Brain pericyte (primary cell): ENCODE data around the gene NOXRED1.

Experiments
- DNase-seq: peaks from one replicate; pipeline ENCODE4 v3.0.0-alpha.2; 2012; ENCODE audit warnings: low read depth, low spot score

Gene NOXRED1

DNA sequence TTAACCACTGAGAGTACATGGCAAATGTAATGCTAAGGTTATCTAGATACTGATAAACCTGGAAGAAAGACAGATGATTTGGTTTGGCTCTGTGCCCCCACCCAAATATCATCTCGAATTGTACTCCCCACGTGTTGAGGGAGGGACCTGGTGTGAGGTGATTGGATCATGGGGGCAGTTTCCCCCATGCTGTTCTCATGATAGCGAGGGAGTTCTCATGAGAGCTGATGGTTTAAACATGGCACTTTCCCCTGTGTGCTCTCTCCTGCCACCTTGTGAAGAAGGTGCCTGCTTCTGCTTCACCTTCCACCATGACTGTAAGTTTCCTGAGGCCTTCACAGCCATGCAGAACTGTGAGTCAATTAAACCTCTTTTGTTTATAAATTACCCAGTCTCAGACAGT lies 14.2 kb downstream of the NOXRED1 start:
- DNase-seq, result no peak

DNA sequence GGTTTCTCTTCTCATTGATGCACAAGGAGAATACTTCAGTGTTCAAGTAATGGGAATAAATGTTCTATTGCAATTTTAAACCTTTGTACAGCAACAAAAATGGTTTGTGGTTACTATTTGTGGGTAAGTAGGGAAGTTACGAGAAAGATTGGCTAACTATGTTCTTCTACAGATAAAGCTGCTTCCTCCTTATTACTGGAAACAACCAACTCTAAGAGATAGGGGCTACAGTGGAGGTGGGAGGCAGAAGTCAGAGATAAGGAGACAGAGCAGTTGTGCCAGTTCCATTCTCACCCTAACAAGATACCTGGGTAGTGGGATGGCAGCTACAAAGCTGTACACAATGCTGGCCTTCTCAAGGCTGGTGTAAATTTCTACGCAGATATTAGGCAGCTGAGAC lies 16.2 kb downstream of the NOXRED1 start:
- no peak for DNase-seq

DNA sequence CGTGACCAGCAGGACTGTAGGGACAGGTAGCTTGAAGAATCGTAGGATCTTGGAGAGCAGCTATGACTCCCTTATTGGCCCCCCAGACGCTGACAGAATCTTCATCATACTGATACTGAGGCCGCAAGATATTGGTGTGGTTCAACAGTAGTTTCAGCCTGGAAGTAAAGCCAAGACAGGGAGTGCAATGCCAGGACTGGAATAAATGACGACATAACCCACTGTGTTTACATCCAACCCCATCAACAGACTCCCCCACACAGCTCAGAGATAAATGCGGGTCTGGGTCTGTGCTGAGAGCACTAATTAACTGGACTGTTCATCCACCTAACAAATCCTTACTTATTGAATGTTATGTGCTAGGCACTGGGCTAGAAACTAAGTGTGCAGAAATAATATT lies 16.6 kb downstream of the NOXRED1 start:
- no peak for DNase-seq

DNA sequence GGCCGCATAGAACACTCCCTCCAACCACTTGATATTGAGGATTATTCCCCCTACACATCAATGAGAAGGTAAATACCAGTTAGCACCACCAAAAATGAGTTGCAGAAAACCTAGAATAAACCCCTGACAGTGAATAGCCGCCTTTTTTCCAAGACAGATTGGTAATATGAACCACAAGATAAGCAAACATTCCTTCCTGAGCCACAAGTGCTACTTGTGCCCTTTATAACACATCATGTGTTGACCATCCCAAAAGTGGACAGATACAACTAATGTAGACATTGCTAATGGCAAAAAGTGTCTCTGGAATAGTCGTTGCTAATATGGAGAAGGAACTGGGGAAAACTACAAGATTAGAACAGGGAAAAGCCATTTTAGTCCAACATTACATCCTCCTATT lies 17.2 kb downstream of the NOXRED1 start:
- DNase-seq, result no peak

DNA sequence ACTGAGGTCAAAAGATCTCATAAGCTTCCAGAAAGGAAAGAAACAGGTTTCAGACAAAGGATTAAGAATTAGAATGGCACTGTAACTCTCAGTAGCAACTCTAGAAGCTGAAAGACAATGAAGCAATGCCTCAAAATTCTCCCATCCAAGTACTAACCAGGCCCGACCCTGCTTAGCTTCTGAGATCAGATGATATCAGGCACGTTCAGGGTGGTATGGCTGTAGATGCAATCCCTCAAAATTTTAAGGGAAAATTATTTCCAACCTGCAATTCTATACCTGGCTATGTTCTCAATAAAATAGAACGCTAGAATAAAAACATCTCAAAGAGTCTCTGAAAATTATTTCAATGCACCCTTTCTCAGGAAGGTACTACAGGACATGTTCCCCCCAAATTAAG lies 19.6 kb downstream of the NOXRED1 start:
- DNase-seq, result no peak

DNA sequence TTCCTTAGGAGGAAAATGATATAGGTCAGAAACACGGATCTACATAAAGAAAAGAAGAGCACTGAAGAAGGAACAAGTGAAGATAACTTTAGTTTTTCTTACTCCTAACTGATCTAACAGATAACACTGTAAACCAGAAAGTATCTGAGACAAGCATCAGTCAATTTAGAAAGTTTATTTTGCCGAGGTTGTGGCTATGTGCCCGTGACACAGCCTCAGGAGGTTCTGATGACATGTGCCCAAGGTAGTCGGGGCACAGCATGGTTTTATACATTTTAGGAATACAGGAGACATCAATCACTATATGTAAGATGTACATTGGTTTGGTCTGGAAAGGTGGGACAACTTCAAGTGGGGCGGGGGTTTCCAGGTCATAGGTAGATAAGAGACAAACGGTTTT lies 23.1 kb downstream of the NOXRED1 start:
- no peak for DNase-seq

DNA sequence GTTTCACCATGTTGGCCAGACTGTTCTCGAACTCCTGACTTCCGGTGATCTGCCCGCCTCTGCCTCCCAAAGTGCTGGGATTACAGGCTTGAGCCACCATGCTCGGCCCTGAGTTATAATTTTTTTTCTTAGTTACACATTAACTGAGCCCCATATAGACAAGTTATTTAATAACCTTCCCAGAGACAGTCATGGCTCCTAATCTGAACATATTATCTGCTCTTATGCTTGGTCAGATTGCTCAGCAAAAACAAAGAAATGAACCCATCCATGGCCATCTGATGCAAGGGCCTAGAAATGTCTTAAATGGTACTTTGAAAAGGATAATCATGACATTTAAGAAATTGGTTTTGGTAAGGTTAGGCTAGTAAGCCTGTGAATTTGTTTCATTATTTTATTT lies 33.1 kb downstream of the NOXRED1 start:
- no peak for DNase-seq

DNA sequence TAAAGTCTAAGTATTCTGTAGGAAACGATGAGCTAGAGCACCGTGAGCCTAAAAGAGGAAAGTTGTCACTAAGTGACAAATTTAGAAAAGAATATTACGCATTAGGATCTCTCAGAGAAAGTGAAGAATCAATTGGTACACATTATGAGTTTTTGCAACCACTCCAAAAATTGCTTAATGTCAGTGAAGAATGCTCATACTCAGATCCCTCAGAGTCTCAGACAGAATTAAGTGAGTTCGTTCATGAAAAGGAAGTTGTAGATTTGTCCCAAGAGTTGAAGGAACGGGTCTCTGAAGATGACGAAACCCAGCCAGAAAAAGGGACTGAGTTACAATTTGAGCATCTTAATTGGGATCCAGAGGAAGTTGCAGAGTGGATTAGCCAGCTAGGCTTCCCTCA lies 44.6 kb downstream of the NOXRED1 start:
- no peak for DNase-seq

DNA sequence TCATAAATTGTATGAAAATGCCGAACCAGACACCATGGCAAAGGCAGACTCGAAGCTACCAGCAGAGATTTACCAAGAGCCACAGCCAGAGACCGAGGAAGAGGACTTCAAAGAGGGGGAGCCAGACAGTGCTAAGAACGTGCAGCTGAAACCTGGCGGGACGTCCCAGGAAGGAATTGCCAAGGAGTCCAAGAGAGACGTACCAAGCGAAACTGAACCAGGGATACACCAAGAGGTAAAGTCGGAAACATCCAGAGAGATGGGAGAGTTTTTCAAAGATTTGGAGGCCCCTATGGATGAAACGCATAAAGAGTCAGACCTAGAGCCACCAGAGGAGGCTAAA lies 45.9 kb downstream of the NOXRED1 start:
- DNase-seq, result no peak

DNA sequence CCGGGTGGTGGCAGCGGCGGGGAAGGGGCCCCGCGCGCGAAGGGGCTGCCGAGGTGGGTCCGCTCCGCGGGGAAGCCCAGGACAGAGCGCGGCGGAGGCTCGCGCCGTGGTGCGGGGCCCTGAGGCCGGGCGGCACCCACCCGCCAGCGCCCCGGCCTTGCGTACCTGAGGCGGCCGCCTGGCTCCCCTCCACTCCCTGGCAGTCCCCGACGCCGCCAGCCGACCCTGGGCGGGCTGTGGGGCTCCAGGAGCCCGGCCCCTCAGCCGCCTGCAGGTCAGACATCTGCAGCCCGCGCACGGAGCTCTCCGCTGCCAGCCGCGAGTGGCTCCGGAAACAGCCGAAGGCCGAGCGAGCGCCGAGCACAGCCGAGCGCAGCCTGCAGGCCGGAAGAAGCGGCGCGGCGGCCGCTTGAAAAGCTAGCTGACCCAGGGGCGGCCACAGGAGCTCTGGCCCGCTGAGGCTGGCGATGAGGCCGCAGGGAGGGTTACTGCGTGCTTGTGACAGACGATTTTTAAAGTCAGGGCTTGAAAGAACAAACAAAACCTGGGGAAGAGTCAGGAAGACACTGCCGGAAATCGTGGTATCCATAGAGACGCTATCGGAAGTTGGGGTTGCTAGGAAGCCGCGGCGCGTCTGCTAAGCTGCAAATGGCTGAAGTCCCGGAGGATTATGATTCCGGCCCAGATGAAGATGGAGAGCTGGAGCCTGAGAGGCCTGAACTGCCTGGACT lies 46.4 kb downstream of the NOXRED1 start, which contains the start of the genes SAMD15 and TMED8:
TSS of gene SAMD15 (plus strand) at position 609 of the 731 bp plus-strand sequence. CDS start at position 649, 40 bp downstream.
TSS of gene TMED8 (minus strand) at position 324 of the 731 bp plus-strand sequence. CDS start at position 283, 41 bp downstream.
- peak; percentile 63 for DNase-seq

DNA sequence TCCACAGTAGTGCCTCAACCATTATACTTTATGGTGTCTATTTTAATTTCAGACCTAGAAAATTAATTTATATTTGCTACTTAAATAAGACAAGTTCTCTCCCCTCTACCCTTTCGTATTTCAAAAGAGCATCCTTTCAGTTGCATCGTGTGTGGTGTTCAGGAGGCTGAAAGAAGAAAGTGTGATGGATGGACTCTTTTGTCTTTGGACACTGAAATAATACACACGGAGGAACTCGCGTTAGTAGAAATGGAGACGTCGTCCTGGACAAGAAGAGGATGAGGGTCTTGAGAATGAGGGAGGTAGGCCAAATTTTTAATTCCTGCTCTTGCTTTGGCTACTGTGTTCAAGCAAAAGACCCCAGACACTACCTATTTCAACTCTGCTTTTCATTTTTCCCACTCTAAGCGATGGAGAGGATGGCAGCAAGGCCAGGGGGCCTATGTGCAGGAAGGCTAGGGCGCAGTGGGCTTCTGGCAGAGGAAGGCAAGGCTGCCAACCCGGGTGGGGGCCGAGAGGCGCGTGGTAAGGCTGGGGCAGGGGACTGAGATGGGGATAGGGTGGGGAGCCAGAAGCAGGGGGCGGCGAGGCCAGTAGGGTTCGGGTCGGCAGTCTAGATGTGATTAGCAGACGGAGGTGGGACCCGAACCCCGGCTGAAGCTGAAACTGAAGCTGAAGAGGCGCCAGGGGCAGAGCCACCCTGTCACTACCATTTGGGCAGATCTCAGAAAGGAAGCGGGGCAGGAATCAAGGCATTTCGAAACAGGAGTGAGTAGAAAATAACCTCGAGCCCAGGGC lies 47.2 kb downstream of the NOXRED1 start:
- DNase-seq, result no peak

DNA sequence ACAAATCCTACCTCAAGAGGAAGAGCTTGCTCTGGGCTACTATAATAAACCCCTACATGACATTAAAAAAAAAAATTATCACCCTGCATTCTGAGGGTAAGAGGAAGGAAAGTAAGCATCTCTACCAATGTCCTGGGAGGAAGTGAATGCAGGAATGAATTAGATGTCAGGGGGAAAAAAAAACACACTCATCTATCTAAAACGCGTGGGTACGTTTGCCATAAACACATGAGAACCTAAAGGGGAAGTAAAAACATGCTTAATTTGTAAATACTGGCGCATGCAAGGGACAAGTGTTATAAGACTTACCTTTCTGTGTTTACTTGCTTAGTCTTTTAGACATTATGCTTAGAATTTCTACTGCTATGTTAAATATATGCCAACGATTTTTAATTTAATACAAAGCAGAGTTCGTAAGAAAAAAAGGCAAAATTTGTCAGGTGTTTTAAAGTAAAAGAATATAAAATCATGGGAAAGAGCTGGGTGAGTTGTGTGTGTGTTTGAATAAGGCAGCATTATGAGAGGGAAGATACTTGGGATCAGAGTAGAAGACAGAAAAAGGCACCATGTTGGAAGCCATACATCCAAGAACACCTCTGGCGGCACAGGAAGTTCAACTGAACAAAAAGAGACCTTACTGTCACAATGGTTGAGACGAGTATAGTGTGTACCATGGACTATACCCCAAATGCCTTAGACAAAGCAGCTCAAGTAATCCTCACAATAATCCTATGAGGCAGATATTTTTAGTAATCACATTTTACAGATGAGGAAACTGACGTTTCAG lies 48.0 kb downstream of the NOXRED1 start:
- DNase-seq, result no peak

DNA sequence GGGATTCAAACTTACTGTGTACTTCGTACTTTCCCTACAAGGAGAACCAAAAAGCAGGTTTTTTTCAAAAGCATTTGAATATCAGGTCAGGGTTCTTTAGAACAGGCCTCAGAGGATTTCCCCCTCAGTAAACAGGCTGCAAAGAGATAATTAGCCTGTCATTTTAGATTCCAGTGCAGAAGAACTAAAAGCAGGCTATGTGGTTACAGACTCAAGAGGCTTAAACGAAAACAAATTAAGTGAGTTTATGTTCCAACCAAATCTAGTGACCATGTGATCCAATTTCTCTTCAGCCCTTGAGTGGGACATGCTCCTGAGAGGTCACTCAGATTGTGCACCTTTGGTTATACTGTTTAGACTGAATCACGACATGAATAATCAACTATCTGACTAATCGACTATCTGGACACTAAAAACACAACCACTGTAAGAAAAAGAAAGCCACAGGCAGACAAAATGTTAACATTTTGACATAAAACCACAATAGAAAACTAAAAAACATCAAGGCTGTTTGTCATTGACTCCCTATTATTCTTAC lies 51.0 kb downstream of the NOXRED1 start:
- no peak for DNase-seq

DNA sequence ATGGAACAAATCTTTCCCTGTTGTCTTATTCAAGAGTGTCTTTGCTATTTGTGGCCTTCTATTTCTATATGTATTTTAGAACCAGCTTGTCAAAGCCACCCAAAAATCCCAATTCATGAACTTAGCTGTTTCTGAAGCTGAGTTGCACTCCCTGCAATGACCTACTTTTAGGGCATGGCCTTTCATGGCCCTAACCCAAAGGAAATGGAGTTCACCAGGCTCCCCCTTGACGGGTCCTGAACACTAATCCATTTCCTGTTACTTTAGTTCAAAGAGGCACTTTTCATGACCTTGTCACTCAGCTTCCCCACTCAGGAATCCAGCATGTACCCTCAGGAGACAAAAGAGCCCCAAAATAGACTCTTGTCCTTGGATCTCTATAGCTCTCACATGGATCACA lies 54.0 kb downstream of the NOXRED1 start:
- no peak for DNase-seq

DNA sequence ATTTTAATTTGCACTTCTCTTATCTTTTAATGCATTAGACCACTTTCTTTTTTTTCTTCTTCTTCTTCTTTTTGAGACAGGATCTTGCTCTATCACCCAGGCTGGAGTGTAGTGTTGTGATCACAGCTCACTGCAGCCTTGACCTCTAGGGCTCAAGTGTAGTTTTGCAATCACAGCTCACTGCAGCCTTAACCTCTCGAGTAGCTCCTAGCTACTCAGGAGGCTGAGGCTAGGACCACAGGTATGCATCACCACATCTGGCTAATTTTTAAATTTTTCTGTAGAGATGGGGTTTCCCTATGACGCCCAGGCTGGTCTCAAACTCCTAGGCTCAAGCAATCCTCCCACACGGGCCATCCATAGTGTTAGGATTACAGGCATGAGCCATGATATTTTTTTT lies 59.2 kb downstream of the NOXRED1 start:
- DNase-seq, result no peak

DNA sequence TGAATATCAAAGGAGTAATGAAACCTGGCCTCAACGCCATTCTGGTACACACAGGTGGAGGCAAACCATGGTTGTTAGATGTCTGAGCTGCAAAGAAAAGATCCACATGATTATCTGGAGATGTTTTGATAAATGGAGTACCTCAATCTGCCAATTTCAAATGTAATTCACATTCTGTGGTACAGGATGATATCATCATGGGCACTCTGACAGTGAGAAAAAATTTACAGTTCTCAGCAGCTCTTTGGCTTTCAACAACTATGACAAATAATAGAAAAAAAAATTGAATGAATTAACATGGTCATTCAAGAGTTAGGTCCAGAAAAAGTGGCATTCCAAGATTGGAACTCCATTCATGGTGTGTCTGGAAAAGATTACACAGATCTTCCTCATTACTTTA lies 63.7 kb downstream of the NOXRED1 start:
- DNase-seq, result no peak

DNA sequence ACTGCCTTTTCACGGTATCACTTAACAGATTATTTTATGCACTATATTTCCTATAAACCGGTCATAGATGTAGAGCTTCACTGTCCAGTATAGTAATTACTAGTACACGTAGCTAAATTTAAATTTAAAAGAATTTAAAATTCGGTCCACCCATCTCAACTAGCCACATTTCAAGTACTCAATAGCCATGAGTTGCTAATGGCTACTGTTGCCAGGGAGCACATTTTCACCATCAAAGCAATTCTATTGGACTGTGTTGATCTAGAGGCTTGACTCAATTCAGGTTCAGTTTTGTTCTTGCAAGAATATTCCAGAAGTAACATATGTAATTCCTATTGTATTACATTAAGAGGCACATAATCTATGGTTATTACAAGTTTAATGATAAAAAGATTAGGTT lies 66.4 kb downstream of the NOXRED1 start:
- DNase-seq, result no peak

DNA sequence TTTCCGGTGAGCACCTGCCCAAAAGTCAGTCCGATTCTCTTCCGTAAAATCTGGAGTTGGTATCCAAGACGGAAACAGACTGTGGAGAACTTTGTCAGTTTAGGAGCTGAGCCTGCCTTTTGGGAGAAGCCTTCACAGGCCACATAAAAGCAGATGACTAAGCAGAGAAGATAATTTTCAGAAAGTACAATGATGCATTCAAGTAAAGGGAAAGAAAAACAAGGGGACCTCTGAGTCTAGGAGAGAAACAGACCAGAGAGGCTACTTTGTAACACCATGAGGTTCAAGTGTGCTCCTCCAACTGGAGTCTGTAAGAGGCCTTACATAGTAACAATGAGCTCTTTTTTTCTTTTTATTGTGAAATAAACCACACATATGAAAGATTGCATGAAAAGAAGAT lies 67.5 kb downstream of the NOXRED1 start:
- DNase-seq, result no peak

DNA sequence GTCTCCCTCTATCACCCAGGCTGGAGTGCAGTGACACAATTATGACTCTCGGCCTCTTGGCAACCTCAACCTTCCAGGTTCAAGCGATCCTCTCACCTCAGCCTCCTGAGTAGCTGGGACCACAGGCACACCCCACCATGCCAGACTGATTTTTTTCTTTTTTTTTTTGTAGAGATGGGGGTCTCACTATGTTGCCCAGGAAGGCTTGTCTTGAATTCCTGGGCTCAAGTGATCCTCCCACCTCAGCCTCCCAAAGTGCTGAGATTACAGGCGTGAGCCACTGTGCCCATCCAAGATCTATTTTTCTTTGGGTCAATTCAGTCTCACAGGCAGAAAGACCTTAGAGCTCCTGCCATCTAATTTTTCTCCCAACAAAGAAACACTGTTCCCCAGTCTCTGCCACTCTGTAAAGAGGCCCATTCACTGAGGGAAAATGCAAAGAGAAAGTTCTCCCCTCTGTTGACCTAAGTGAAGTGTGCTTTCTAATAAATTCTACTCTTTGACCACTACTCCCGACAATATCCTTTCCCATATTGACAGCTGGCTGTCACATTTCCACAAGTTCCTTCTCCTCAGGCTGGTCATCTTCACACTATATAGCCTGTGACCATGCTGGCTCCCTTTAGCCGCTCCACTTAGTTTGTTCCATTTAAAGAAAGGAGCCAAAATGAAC lies 69.7 kb downstream of the NOXRED1 start:
- DNase-seq, result no peak

DNA sequence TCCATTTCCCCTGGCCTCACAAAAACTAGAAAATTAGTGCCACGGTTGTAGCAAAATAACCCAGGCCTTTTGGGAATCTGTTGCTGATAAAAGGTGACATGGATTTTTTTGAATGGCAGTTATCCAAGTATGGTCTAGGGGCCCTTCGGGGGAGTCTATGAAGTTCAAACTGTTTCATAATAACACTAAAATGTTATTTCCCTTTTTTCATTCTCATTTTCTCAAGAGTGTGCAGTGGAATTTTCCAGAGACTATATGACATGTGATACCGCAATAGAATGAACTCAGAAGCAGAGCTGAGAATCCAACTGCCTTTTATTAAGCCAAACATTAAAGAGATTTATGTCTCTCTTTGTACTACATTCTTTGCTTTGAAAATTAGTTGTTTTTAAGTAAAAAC lies 75.6 kb downstream of the NOXRED1 start:
- DNase-seq, result no peak

DNA sequence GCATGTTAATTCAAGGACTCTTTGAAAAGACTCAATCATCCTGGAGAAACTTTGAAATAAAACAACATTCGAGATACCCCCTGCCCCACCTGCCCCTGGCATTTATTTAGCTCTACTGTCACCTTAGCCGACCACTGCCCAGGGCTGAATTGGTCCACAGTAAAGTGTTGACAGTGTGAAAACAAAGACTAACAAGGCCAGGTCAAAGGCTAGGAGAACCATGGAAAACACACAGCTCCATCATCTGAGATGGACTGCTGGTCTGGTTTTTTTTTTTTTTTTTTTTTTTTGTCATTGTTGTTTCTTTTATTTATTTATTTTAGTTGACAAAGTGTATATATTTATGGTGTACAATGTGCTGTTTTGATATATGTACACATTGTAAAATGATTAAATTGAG lies 76.8 kb downstream of the NOXRED1 start:
- DNase-seq, result no peak
